GM23338 (cell line): ENCODE measurements around the gene MYO6. TPM values are rescaled to one million over a fixed set of nuclear protein-coding genes. Genes with fewer than 3 reads are reported as not detected.

Experiments
- ATAC-seq: fragments of 200-7000 bp; cut with Tn5 transposase; 3 replicates; pipeline ENCODE4 v1.9.1; 2020
- DNase-seq: peaks from one replicate; pipeline ENCODE4 v3.0.0-alpha.2; 2015; ENCODE audit warnings: low spot score
- H2AFZ ChIP-seq: fragments of 200-600 bp; sonication (generic); 2 replicates; pipeline ENCODE4 v1.8.0; 2016; ENCODE audit warnings: antibody characterized with exemption, mild to moderate bottlenecking, moderate library complexity
- H3F3A ChIP-seq: fragments of 200-600 bp; sonication (generic); replicated peaks from 2 replicates; pipeline ENCODE4 v1.8.0; 2017; ENCODE audit warnings: antibody characterized with exemption, mixed run types, low read depth
- H3K27ac ChIP-seq: fragments of 200-600 bp; sonication (generic); 2 replicates; pipeline ENCODE4 v1.6.1; 2016; ENCODE audit warnings: low read depth
- H3K27me3 ChIP-seq: fragments of 200-600 bp; sonication (generic); 2 replicates; pipeline ENCODE4 v1.8.0; 2016; ENCODE audit warnings: mild to moderate bottlenecking, mixed run types, moderate library complexity; ENCODE audit not compliant: insufficient read depth
- H3K36me3 ChIP-seq: fragments of 200-600 bp; sonication (generic); 2 replicates; pipeline ENCODE4 v1.8.0; 2016; ENCODE audit warnings: mild to moderate bottlenecking; ENCODE audit not compliant: insufficient read depth
- H3K4me1 ChIP-seq: fragments of 200-600 bp; sonication (generic); 2 replicates; pipeline ENCODE4 v1.8.0; 2016; ENCODE audit warnings: mild to moderate bottlenecking, moderate library complexity; ENCODE audit not compliant: insufficient read depth
- H3K4me2 ChIP-seq: fragments of 200-600 bp; sonication (generic); 2 replicates; pipeline ENCODE4 v1.7.1; 2017; ENCODE audit warnings: mixed run types
- H3K4me3 ChIP-seq: fragments of 200-600 bp; sonication (generic); 2 replicates; pipeline ENCODE4 v1.6.1; 2016; ENCODE audit warnings: mixed run types
- H3K79me2 ChIP-seq: fragments of 200-600 bp; sonication (generic); replicated peaks from 2 replicates; pipeline ENCODE4 v1.8.0; 2017; ENCODE audit warnings: mild to moderate bottlenecking; ENCODE audit not compliant: insufficient read depth
- H3K9me2 ChIP-seq: fragments of 200-600 bp; sonication (generic); 2 replicates; pipeline ENCODE4 v1.8.0; 2017; ENCODE audit not compliant: insufficient read depth
- H4K20me1 ChIP-seq: fragments of 200-600 bp; sonication (generic); replicated peaks from 2 replicates; pipeline ENCODE4 v1.8.0; 2017; ENCODE audit warnings: mild to moderate bottlenecking; ENCODE audit not compliant: insufficient read depth
- H3K27ac Mint-ChIP-seq: 2 replicates; pipeline ENCODE4 v1.8.0; 2020; ENCODE audit warnings: inconsistent platforms, mild to moderate bottlenecking, moderate library complexity, mixed read lengths
- H3K27me3 Mint-ChIP-seq: 3 replicates; pipeline ENCODE4 v1.8.0; 2022; ENCODE audit warnings: low read depth, mild to moderate bottlenecking, moderate library complexity, mixed read lengths, inconsistent platforms; ENCODE audit not compliant: insufficient read depth, poor library complexity
- H3K36me3 Mint-ChIP-seq: 3 replicates; pipeline ENCODE4 v1.8.0; 2021; ENCODE audit warnings: low read depth, mild to moderate bottlenecking, inconsistent platforms, moderate library complexity, mixed read lengths
- H3K4me1 Mint-ChIP-seq: 3 replicates; pipeline ENCODE4 v1.8.0; 2020; ENCODE audit warnings: mild to moderate bottlenecking, inconsistent platforms, mixed read lengths
- H3K4me3 Mint-ChIP-seq: 3 replicates; pipeline ENCODE4 v1.8.0; 2021; ENCODE audit warnings: moderate library complexity, mild to moderate bottlenecking, inconsistent platforms, mixed read lengths
- H3K9me3 Mint-ChIP-seq: 3 replicates; pipeline ENCODE4 v1.8.0; 2020; ENCODE audit warnings: moderate library complexity, mild to moderate bottlenecking, inconsistent platforms, mixed read lengths
- CREB1 ChIP-seq: fragments of 250-450 bp; sonication (Bioruptor Pico); IDR thresholded peaks from 2 replicates; pipeline ENCODE4 v1.5.0; 2020; ENCODE audit warnings: low read depth, mild to moderate bottlenecking, moderate library complexity
- ETS1 ChIP-seq: IDR thresholded peaks from 2 replicates; pipeline ENCODE4 v1.6.1; 2016; ENCODE audit warnings: antibody characterized with exemption
- EZH2 ChIP-seq: fragments of 200-600 bp; sonication (generic); IDR thresholded peaks from one replicate; pipeline ENCODE4 v1.8.0; 2017; ENCODE audit warnings: antibody characterized with exemption, mild to moderate bottlenecking, low read depth; ENCODE audit not compliant: unreplicated experiment
- EZH2phosphoT487 ChIP-seq: fragments of 200-600 bp; sonication (generic); IDR thresholded peaks from one replicate; pipeline ENCODE4 v1.8.1; 2018; ENCODE audit warnings: antibody characterized with exemption; ENCODE audit not compliant: unreplicated experiment
- JUNB ChIP-seq: IDR thresholded peaks from one replicate; pipeline ENCODE4 v1.6.1; 2016; ENCODE audit warnings: antibody characterized with exemption; ENCODE audit not compliant: unreplicated experiment
- NANOG ChIP-seq: IDR thresholded peaks from 2 replicates; pipeline ENCODE4 v1.6.1; 2016; ENCODE audit warnings: antibody characterized with exemption, borderline replicate concordance
- POLR2AphosphoS5 ChIP-seq: IDR thresholded peaks from 2 replicates; pipeline ENCODE4 v1.6.1; 2016; ENCODE audit warnings: antibody characterized with exemption, low read depth
- STAT1 ChIP-seq: IDR thresholded peaks from one replicate; pipeline ENCODE4 v1.6.1; 2016; ENCODE audit warnings: antibody characterized with exemption; ENCODE audit not compliant: unreplicated experiment
- ZNF114 ChIP-seq: fragments of 250-450 bp; sonication (Bioruptor Pico); IDR thresholded peaks from 2 replicates; pipeline ENCODE4 v1.5.0; 2020; ENCODE audit warnings: mild to moderate bottlenecking, moderate library complexity
- ZNF331 ChIP-seq: fragments of 250-450 bp; sonication (Bioruptor Pico); IDR thresholded peaks from 2 replicates; pipeline ENCODE4 v1.5.0; 2020; ENCODE audit warnings: low read depth, mild to moderate bottlenecking, moderate library complexity
- ZNF462 ChIP-seq: fragments of 250-450 bp; sonication (Bioruptor Pico); IDR thresholded peaks from 2 replicates; pipeline ENCODE4 v1.5.0; 2020; ENCODE audit warnings: mild to moderate bottlenecking, moderate library complexity
- polyA plus RNA-seq: library from polyadenylated mRNA; unstranded; fragments of >200 nt; fragmentation: Nextera tagmentation; extraction: Ambion mirVana; gene quantifications from 2 replicates; pipeline ENCODE4 v1.2.1, GENCODE V29; 2016
- total RNA-seq: library from RNA; depleted of rRNA; stranded (reverse); fragments of >200 nt; shearing (Covaris generic); gene quantifications from 2 replicates; pipeline ENCODE4 v1.2.3, GENCODE V29; 2014
- TF ChIP-seq, protein P1 (sequence below): IDR thresholded peaks from one replicate; pipeline ENCODE4 v1.6.1; 2018; ENCODE audit warnings: antibody characterized with exemption; ENCODE audit not compliant: unreplicated experiment
- TF ChIP-seq, protein P2 (sequence below), 2 experiments: fragments of 200-600 bp in 1 of 2; sonication (generic) in 1 of 2; conservative IDR thresholded peaks; 2 replicates each; pipeline versions ENCODE4 v1.5.1 to v1.6.1; 2016 to 2017; ENCODE audit warnings: antibody characterized with exemption in 2 of 2, low read depth in 2 of 2, mild to moderate bottlenecking in 2 of 2, moderate library complexity in 1 of 2

Gene MYO6
- total and polyA plus RNA-seq, 2 experiments from 2014 or later = 21.8 to 33.0 TPM

DNA sequence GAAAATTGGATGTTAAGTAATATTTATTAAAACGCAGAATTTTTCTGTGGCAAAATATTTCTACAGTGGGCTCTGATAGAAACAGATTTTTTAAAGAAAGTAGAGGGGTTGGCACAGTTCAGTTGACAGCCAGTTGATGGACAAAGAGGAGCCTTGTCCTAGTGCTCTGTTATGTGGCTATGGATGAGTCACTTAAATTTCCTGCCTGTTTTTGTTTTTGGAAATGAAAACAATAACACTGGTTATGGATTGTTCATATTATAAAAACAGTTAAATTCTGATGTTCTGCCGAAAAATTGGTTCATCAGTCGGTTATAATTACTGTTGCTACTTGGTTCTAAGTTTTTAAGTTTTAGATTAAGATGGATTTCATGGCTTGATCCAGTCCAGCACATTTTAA is 42.8 kb downstream of the MYO6 start:
- H3K4me1 ChIP-seq = no peaks in the 10 kb centered on the region; the same call in 1 of the 2 replicates
- no peak for DNase-seq
- TF ChIP-seq EZH2 = no peak
- TF ChIP-seq JUNB = no peak
- no peak for TF ChIP-seq POLR2AphosphoS5
- TF ChIP-seq ZNF462 (CRISPR knock-in tag) = no peak
- no peak for TF ChIP-seq STAT1
- no peak for TF ChIP-seq ETS1
- no peak for TF ChIP-seq ZNF331 (CRISPR knock-in tag)
- TF ChIP-seq, protein P1, sequence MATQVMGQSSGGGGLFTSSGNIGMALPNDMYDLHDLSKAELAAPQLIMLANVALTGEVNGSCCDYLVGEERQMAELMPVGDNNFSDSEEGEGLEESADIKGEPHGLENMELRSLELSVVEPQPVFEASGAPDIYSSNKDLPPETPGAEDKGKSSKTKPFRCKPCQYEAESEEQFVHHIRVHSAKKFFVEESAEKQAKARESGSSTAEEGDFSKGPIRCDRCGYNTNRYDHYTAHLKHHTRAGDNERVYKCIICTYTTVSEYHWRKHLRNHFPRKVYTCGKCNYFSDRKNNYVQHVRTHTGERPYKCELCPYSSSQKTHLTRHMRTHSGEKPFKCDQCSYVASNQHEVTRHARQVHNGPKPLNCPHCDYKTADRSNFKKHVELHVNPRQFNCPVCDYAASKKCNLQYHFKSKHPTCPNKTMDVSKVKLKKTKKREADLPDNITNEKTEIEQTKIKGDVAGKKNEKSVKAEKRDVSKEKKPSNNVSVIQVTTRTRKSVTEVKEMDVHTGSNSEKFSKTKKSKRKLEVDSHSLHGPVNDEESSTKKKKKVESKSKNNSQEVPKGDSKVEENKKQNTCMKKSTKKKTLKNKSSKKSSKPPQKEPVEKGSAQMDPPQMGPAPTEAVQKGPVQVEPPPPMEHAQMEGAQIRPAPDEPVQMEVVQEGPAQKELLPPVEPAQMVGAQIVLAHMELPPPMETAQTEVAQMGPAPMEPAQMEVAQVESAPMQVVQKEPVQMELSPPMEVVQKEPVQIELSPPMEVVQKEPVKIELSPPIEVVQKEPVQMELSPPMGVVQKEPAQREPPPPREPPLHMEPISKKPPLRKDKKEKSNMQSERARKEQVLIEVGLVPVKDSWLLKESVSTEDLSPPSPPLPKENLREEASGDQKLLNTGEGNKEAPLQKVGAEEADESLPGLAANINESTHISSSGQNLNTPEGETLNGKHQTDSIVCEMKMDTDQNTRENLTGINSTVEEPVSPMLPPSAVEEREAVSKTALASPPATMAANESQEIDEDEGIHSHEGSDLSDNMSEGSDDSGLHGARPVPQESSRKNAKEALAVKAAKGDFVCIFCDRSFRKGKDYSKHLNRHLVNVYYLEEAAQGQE = no peak
- TF ChIP-seq EZH2phosphoT487 = no peak
- TF ChIP-seq CREB1 (CRISPR knock-in tag) = no peak
- TF ChIP-seq, protein P2, sequence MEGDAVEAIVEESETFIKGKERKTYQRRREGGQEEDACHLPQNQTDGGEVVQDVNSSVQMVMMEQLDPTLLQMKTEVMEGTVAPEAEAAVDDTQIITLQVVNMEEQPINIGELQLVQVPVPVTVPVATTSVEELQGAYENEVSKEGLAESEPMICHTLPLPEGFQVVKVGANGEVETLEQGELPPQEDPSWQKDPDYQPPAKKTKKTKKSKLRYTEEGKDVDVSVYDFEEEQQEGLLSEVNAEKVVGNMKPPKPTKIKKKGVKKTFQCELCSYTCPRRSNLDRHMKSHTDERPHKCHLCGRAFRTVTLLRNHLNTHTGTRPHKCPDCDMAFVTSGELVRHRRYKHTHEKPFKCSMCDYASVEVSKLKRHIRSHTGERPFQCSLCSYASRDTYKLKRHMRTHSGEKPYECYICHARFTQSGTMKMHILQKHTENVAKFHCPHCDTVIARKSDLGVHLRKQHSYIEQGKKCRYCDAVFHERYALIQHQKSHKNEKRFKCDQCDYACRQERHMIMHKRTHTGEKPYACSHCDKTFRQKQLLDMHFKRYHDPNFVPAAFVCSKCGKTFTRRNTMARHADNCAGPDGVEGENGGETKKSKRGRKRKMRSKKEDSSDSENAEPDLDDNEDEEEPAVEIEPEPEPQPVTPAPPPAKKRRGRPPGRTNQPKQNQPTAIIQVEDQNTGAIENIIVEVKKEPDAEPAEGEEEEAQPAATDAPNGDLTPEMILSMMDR (conservative IDR thresholded peaks at IDR 0.05; ENCODE audit: low read depth in 2 of 2) = no peak
- TF ChIP-seq NANOG = no peak
- TF ChIP-seq ZNF114 (CRISPR knock-in tag) = no peak
- Mint-ChIP-seq H3K4me3 (no peak overlapping the region), H3K4me1 (peaks cover 7% of the 10 kb centered on the region; the same call in 2 of the 3 replicates), H3K27ac (no peak overlapping the region), H3K27me3 (peaks cover 2% of the 10 kb centered on the region), H3K36me3 (no peaks in the 10 kb centered on the region), H3K9me3 (no peaks in the 10 kb centered on the region)
- H3F3A ChIP-seq = no peaks in the 10 kb centered on the region
- H4K20me1 ChIP-seq = no peaks in the 10 kb centered on the region
- H3K36me3 ChIP-seq = no peaks in the 10 kb centered on the region
- H3K27me3 ChIP-seq = no peaks in the 10 kb centered on the region
- no peak overlapping the region for H3K27ac ChIP-seq
- no peak overlapping the region for H3K4me3 ChIP-seq
- no peak for ATAC-seq
- H3K79me2 ChIP-seq = no peaks in the 10 kb centered on the region
- no peak overlapping the region for H3K4me2 ChIP-seq
- H3K9me2 ChIP-seq = no peaks in the 10 kb centered on the region
- H2AFZ ChIP-seq = no peak overlapping the region
